ENCODE data around the gene SH2D7.

SH2D7 gene

DNA sequence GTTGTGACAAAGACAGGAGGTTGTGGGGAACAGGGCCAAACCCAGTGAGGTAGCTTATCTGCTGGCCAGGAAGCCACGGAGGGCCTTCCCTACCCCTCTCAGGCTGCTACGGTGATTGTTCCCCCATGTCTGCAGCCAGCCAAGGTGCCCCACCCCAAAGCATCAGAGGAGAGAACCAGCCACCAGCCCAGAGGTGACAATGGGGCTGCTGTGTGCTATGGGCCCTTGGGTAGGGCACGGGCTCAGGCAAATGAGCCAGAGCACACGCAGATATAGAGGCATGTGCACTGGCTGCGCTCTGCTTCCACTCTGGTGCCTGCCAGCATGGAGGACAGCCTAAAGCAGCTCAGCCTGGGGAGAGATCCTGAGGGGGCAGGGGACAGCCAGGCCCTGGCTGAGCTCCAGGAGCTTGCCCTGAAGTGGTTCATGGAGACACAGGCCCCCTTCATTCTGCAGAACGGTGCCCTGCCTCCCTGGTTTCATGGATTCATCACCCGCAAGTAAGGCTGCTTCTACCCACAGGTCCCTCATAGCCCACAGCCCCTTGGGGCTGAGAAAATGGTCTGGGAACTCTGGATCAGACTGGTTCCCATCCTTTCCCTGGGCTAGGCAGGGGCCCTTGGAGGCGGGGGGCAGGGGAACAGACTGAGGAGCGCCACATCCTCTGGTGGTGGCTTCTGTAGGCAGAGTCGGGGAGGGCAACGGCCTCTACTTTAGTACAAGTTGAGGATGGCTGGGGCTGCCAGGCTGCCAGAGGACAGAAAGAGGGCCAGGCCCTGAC, at the start of gene SH2D7:
TSS of gene SH2D7 (plus strand) at position 301 of the 781 bp plus-strand sequence. CDS start at position 325, 24 bp downstream.
- H3K36me3 ChIP-seq (ENCODE audit: insufficient read depth, insufficient read length, low read length): no peaks in the 10 kb centered on the region
- no peaks in the 10 kb centered on the region for H3K4me1 ChIP-seq (ENCODE audit: insufficient read depth, insufficient read length)
- no peak for TF ChIP-seq SUZ12 (IDR thresholded peaks at IDR 0.05; ENCODE audit: extremely low read depth, insufficient read depth, insufficient read length)
- no peak for TF ChIP-seq YY1 (IDR thresholded peaks at IDR 0.05; ENCODE audit: insufficient read depth, insufficient read length)
- H3K9ac ChIP-seq (ENCODE audit: insufficient read length, low read depth): no peak within 1 kb of the TSS
- H3K27me3 ChIP-seq (ENCODE audit: insufficient read depth, insufficient read length): peaks cover 36% of the 10 kb centered on the region
- H3K4me3 ChIP-seq (ENCODE audit: insufficient read length, low read depth): no peak within 1 kb of the TSS
- DNase-seq (ENCODE audit: low read depth, low spot score): no peak
- peaks cover 7% of the 10 kb centered on the region; the same call in 1 of the 2 replicates for H3K9me3 ChIP-seq (ENCODE audit: insufficient read depth, low read length)

DNA sequence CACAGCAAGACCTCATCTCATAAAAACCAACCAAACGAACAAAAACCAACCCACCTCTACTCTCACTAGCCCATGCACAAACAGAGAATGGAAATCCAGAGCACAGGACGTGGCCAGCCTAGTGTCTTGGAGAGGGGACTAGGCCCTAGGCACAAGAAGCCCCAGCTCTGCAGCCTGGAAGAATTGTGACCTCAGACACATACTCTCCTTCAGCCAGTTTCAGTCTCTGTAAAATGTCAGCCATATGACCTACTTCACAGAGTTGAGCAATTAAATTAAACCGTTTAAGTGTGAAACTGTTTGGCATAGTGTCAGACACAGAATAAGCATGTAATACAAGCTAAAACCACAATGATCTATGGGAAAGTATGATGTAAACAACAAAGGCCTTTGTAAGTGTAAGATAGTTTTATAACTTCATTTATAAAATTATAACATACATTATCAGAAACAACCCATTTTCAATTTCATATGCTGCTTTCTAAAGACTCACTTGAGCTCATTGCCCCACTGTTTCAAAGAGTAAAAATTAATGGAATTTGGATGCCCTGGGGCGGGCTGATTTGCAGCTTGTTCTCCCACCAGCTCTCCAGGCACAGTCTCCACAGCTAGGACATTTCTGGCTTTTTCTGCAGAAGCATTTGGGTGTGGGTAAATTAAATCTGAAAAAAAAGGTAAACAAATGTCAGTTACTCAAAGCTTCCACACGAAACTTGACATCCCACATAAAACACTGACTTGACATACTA, 47.8 kb upstream of the SH2D7 start:
- Histone ChIP-seq H3K4me3 (ENCODE audit: insufficient read length, low read depth) (no peak overlapping the region), H3K27me3 (ENCODE audit: insufficient read depth, insufficient read length) (no peaks in the 10 kb centered on the region), H3K36me3 (ENCODE audit: insufficient read depth, insufficient read length, low read length) (peaks cover 33% of the 10 kb centered on the region), H3K9ac (ENCODE audit: insufficient read length, low read depth) (no peak overlapping the region), H3K9me3 (ENCODE audit: insufficient read depth, low read length) (no peaks in the 10 kb centered on the region), H3K4me1 (ENCODE audit: insufficient read depth, insufficient read length) (no peaks in the 10 kb centered on the region)
- TF ChIP-seq ZNF274 (IDR thresholded peaks at IDR 0.05; ENCODE audit: low read depth, low read length) (no peak), YY1 (IDR thresholded peaks at IDR 0.05; ENCODE audit: insufficient read depth, insufficient read length) (no peak), SUZ12 (IDR thresholded peaks at IDR 0.05; ENCODE audit: extremely low read depth, insufficient read depth, insufficient read length) (no peak)
- DNase-seq (ENCODE audit: low read depth, low spot score): no peak

- TF ChIP-seq SUZ12 (IDR thresholded peaks at IDR 0.05; ENCODE audit: extremely low read depth, insufficient read depth, insufficient read length) (no peak), ZNF274 (IDR thresholded peaks at IDR 0.05; ENCODE audit: low read depth, low read length) (no peak), YY1 (IDR thresholded peaks at IDR 0.05; ENCODE audit: insufficient read depth, insufficient read length) (no peak)
- H3K9ac ChIP-seq (ENCODE audit: insufficient read length, low read depth): no peak overlapping the region
- H3K36me3 ChIP-seq (ENCODE audit: insufficient read depth, insufficient read length, low read length): peaks cover 28% of the 10 kb centered on the region
- DNase-seq (ENCODE audit: low read depth, low spot score): no peak
- no peaks in the 10 kb centered on the region for H3K27me3 ChIP-seq (ENCODE audit: insufficient read depth, insufficient read length)
- H3K4me3 ChIP-seq (ENCODE audit: insufficient read length, low read depth): no peak overlapping the region
- H3K9me3 ChIP-seq (ENCODE audit: insufficient read depth, low read length): no peaks in the 10 kb centered on the region
- H3K4me1 ChIP-seq (ENCODE audit: insufficient read depth, insufficient read length): no peaks in the 10 kb centered on the region
Observed at GRCh38 chr15:78045189-78045588, 47.2 kb upstream of the SH2D7 start.

DNA sequence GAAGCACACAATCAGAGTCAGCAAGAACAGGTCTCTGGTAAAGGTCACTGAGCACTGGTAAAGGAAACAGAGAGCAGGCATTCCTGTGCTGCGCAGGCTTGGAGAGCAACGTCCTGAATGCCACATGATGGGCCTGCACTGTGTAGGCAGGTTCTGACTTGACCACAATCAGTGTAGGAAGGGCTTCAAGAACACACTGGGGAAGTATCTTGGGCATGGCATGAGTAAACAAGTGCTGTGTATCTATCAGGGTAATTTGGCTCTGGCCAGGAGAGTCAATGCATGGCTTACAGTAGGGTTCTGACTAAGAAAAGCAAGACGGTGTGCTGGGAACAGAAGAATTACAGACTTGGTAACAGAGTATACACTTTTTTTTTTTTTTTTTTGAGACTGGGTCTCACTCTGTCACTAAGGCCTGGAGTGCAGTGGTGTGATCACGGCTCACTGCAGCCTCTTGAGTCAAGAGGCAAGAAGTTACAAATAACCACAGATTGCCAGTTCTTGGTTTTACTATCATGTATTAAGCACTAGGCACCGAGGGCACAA, 45.5 kb upstream of the SH2D7 start:
- H3K4me1 ChIP-seq (ENCODE audit: insufficient read depth, insufficient read length): peaks cover under 1% of the 10 kb centered on the region
- TF ChIP-seq SUZ12 (IDR thresholded peaks at IDR 0.05; ENCODE audit: extremely low read depth, insufficient read depth, insufficient read length) (no peak), YY1 (IDR thresholded peaks at IDR 0.05; ENCODE audit: insufficient read depth, insufficient read length) (no peak), ZNF274 (IDR thresholded peaks at IDR 0.05; ENCODE audit: low read depth, low read length) (no peak)
- no peak overlapping the region for H3K4me3 ChIP-seq (ENCODE audit: insufficient read length, low read depth)
- no peaks in the 10 kb centered on the region for H3K9me3 ChIP-seq (ENCODE audit: insufficient read depth, low read length)
- H3K27me3 ChIP-seq (ENCODE audit: insufficient read depth, insufficient read length): no peaks in the 10 kb centered on the region
- no peak for DNase-seq (ENCODE audit: low read depth, low spot score)
- H3K36me3 ChIP-seq (ENCODE audit: insufficient read depth, insufficient read length, low read length): peaks cover 26% of the 10 kb centered on the region
- H3K9ac ChIP-seq (ENCODE audit: insufficient read length, low read depth): no peak overlapping the region

GRCh38 chr15:78047761-78048627, 44.4 kb upstream of the SH2D7 start:
- DNase-seq (ENCODE audit: low read depth, low spot score): no peak
- peaks cover 5% of the 10 kb centered on the region for H3K4me1 ChIP-seq (ENCODE audit: insufficient read depth, insufficient read length)

DNA sequence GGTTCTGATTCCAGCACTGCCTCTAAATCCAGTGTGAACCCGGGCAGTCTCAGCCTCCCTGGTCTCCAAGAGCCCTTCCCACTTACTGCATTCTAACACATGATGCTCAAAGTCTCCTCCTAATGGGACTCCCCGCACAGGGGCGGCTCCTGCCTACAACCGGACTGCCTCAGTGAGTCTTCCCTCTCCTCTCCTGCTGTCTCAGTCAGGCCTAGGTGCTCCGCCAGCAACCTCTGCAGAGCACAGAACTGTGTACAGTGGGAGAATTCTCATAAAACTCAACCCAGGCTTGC, 43.8 kb upstream of the SH2D7 start:
- Histone ChIP-seq H3K9ac (ENCODE audit: insufficient read length, low read depth) (no peak overlapping the region), H3K4me1 (ENCODE audit: insufficient read depth, insufficient read length) (peaks cover 5% of the 10 kb centered on the region), H3K9me3 (ENCODE audit: insufficient read depth, low read length) (no peaks in the 10 kb centered on the region), H3K27me3 (ENCODE audit: insufficient read depth, insufficient read length) (no peaks in the 10 kb centered on the region), H3K36me3 (ENCODE audit: insufficient read depth, insufficient read length, low read length) (peaks cover 20% of the 10 kb centered on the region), H3K4me3 (ENCODE audit: insufficient read length, low read depth) (no peak overlapping the region)
- TF ChIP-seq SUZ12 (IDR thresholded peaks at IDR 0.05; ENCODE audit: extremely low read depth, insufficient read depth, insufficient read length) (no peak), ZNF274 (IDR thresholded peaks at IDR 0.05; ENCODE audit: low read depth, low read length) (no peak), YY1 (IDR thresholded peaks at IDR 0.05; ENCODE audit: insufficient read depth, insufficient read length) (no peak)
- DNase-seq (ENCODE audit: low read depth, low spot score): no peak

More at GRCh38 chr15:78047761-78048627, 44.4 kb upstream of the SH2D7 start:
- H3K27me3 ChIP-seq (ENCODE audit: insufficient read depth, insufficient read length): no peaks in the 10 kb centered on the region
- H3K9me3 ChIP-seq (ENCODE audit: insufficient read depth, low read length): no peaks in the 10 kb centered on the region
- TF ChIP-seq SUZ12 (IDR thresholded peaks at IDR 0.05; ENCODE audit: extremely low read depth, insufficient read depth, insufficient read length) (no peak), YY1 (IDR thresholded peaks at IDR 0.05; ENCODE audit: insufficient read depth, insufficient read length) (no peak), ZNF274 (IDR thresholded peaks at IDR 0.05; ENCODE audit: low read depth, low read length) (no peak)
- no peak overlapping the region for H3K4me3 ChIP-seq (ENCODE audit: insufficient read length, low read depth)
- no peak overlapping the region for H3K9ac ChIP-seq (ENCODE audit: insufficient read length, low read depth)
- H3K36me3 ChIP-seq (ENCODE audit: insufficient read depth, insufficient read length, low read length): peaks cover 20% of the 10 kb centered on the region

Data from NT2/D1 (cell line).